Karpas-422 (cell line): ENCODE measurements around the gene TBC1D1. TPM values are rescaled to one million over a fixed set of nuclear protein-coding genes. Genes with fewer than 3 reads are reported as not detected.
A peak's percentile ranks its signal among the peaks of the same experiment; 100 is the strongest.

Experiments used
- DNase-seq: peaks from one replicate; pipeline ENCODE4 v3.0.0-alpha.2; 2015
- H2AFZ ChIP-seq: fragments of 200-600 bp; sonication (generic); 2 replicates; pipeline ENCODE4 v1.6.1; 2014; ENCODE audit warnings: antibody characterized with exemption, low read length, mixed read lengths
- H3K27ac ChIP-seq: fragments of 200-600 bp; sonication (generic); 2 replicates; pipeline ENCODE4 v1.5.1; 2014; ENCODE audit warnings: mild to moderate bottlenecking, low read length, moderate library complexity
- H3K27me3 ChIP-seq: fragments of 200-600 bp; sonication (generic); 2 replicates; pipeline ENCODE4 v1.6.1; 2014; ENCODE audit warnings: low read length, mixed read lengths
- H3K36me3 ChIP-seq: fragments of 200-600 bp; sonication (generic); 2 replicates; pipeline ENCODE4 v1.6.1; 2014; ENCODE audit warnings: low read length, mixed read lengths; ENCODE audit not compliant: insufficient read depth
- H3K4me1 ChIP-seq: fragments of 200-600 bp; sonication (generic); 2 replicates; pipeline ENCODE4 v1.6.1; 2014; ENCODE audit warnings: mild to moderate bottlenecking, low read length, mixed read lengths
- H3K4me2 ChIP-seq: fragments of 200-600 bp; sonication (generic); 2 replicates; pipeline ENCODE4 v1.6.1; 2014; ENCODE audit warnings: low read length, low read depth, mild to moderate bottlenecking; ENCODE audit not compliant: poor library complexity, severe bottlenecking
- H3K4me3 ChIP-seq: fragments of 200-600 bp; sonication (generic); 2 replicates; pipeline ENCODE4 v1.5.1; 2014; ENCODE audit warnings: mild to moderate bottlenecking, antibody characterized with exemption, low read length, mixed read lengths
- H3K79me2 ChIP-seq: fragments of 200-600 bp; sonication (generic); 2 replicates; pipeline ENCODE4 v1.6.1; 2014; ENCODE audit warnings: mild to moderate bottlenecking, low read length, mixed read lengths
- H3K9ac ChIP-seq: fragments of 200-600 bp; sonication (generic); 2 replicates; pipeline ENCODE4 v1.6.0; 2014; ENCODE audit warnings: low read length
- H3K9me2 ChIP-seq: fragments of 200-600 bp; sonication (generic), shearing (Covaris generic); replicated peaks from 2 replicates; pipeline ENCODE4 v1.6.0; 2014; ENCODE audit warnings: mild to moderate bottlenecking, low read length, moderate library complexity; ENCODE audit not compliant: insufficient read depth
- H3K9me3 ChIP-seq: fragments of 300-700, 200-600 bp; sonication (generic); 2 replicates; pipeline ENCODE4 v1.6.1; 2014; ENCODE audit warnings: low read length, mixed read lengths
- H4K20me1 ChIP-seq: fragments of 200-600 bp; sonication (generic); 2 replicates; pipeline ENCODE4 v1.6.1; 2014; ENCODE audit warnings: mild to moderate bottlenecking, antibody characterized with exemption, low read length, low read depth; ENCODE audit not compliant: insufficient read depth
- total RNA-seq: library from RNA; depleted of rRNA; stranded (reverse); fragments of >200 nt; shearing (Covaris generic); gene quantifications from 2 replicates; pipeline ENCODE4 v1.2.3, GENCODE V29; 2014; ENCODE audit warnings: low replicate concordance

The TBC1D1 gene
- total RNA-seq, 1 experiment from 2014 or later, result 30.5 TPM

GRCh38 chr4:38160487-38161207, 269.8 kb downstream of the TBC1D1 start:
- H3K27ac ChIP-seq, result no peak overlapping the region
- H3K9me2 ChIP-seq, result no peaks in the 10 kb centered on the region
- 0 out of 2 replicates have a peak, but pooled peaks cover 4% of the 10 kb centered on the region for H3K27me3 ChIP-seq
- no peaks in the 10 kb centered on the region for H4K20me1 ChIP-seq
- no peak overlapping the region for H2AFZ ChIP-seq
- H3K4me1 ChIP-seq, result peaks cover 8% of the 10 kb centered on the region
- no peaks in the 10 kb centered on the region for H3K9me3 ChIP-seq
- no peaks in the 10 kb centered on the region for H3K79me2 ChIP-seq
- H3K4me2 ChIP-seq, result no peak overlapping the region
- DNase-seq, result peak; percentile 60
- no peak overlapping the region for H3K9ac ChIP-seq
- no peaks in the 10 kb centered on the region for H3K36me3 ChIP-seq
- H3K4me3 ChIP-seq, result no peak overlapping the region

GRCh38 chr4:38161208-38162113, 270.6 kb downstream of the TBC1D1 start:
- no peak for DNase-seq
- Histone ChIP-seq H4K20me1 (no peaks in the 10 kb centered on the region), H3K4me1 (peaks cover 8% of the 10 kb centered on the region), H3K9ac (no peak overlapping the region), H3K27me3 (0 out of 2 replicates have a peak, but pooled peaks cover 4% of the 10 kb centered on the region), H3K79me2 (no peaks in the 10 kb centered on the region), H2AFZ (no peak overlapping the region), H3K27ac (no peak overlapping the region), H3K4me2 (no peak overlapping the region), H3K36me3 (no peaks in the 10 kb centered on the region), H3K9me3 (no peaks in the 10 kb centered on the region), H3K9me2 (no peaks in the 10 kb centered on the region), H3K4me3 (no peak overlapping the region)

- Histone ChIP-seq H2AFZ (no peak overlapping the region), H3K9me2 (no peaks in the 10 kb centered on the region), H3K27me3 (0 out of 2 replicates have a peak, but pooled peaks cover 4% of the 10 kb centered on the region), H3K36me3 (no peaks in the 10 kb centered on the region), H3K4me2 (no peak overlapping the region), H3K9me3 (no peaks in the 10 kb centered on the region), H3K27ac (no peak overlapping the region), H4K20me1 (no peaks in the 10 kb centered on the region), H3K4me3 (no peak overlapping the region), H3K79me2 (no peaks in the 10 kb centered on the region), H3K4me1 (peaks cover 8% of the 10 kb centered on the region), H3K9ac (no peak overlapping the region)
- DNase-seq, result no peak
Measured at GRCh38 chr4:38162240-38162784, 271.4 kb downstream of the TBC1D1 start.

- H3K9me2 ChIP-seq, result no peaks in the 10 kb centered on the region
- no peak for DNase-seq
- H4K20me1 ChIP-seq, result no peaks in the 10 kb centered on the region
- H3K36me3 ChIP-seq, result no peaks in the 10 kb centered on the region
- H2AFZ ChIP-seq, result no peak overlapping the region
- no peak overlapping the region for H3K27ac ChIP-seq
- no peak overlapping the region for H3K4me2 ChIP-seq
- H3K9ac ChIP-seq, result no peak overlapping the region
- 0 out of 2 replicates have a peak, but pooled peaks cover 4% of the 10 kb centered on the region for H3K27me3 ChIP-seq
- peaks cover 8% of the 10 kb centered on the region for H3K4me1 ChIP-seq
- H3K9me3 ChIP-seq, result no peaks in the 10 kb centered on the region
- no peaks in the 10 kb centered on the region for H3K79me2 ChIP-seq
- H3K4me3 ChIP-seq, result no peak overlapping the region
Measured at GRCh38 chr4:38163216-38164006, 272.5 kb downstream of the TBC1D1 start.

- H2AFZ ChIP-seq, result no peak overlapping the region
- H3K27me3 ChIP-seq, result 0 out of 2 replicates have a peak, but pooled peaks cover 4% of the 10 kb centered on the region
- no peaks in the 10 kb centered on the region for H3K9me2 ChIP-seq
- H3K4me1 ChIP-seq, result peaks cover 8% of the 10 kb centered on the region
- no peaks in the 10 kb centered on the region for H3K79me2 ChIP-seq
- no peaks in the 10 kb centered on the region for H3K36me3 ChIP-seq
- H3K9me3 ChIP-seq, result no peaks in the 10 kb centered on the region
- no peak overlapping the region for H3K27ac ChIP-seq
- H3K4me2 ChIP-seq, result no peak overlapping the region
- no peak for DNase-seq
- H4K20me1 ChIP-seq, result no peaks in the 10 kb centered on the region
- H3K9ac ChIP-seq, result no peak overlapping the region
- no peak overlapping the region for H3K4me3 ChIP-seq
Measured at GRCh38 chr4:38164346-38164745, 273.5 kb downstream of the TBC1D1 start.

GRCh38 chr4:38166082-38166481, 275.2 kb downstream of the TBC1D1 start:
- Histone ChIP-seq H3K9ac (no peak overlapping the region), H4K20me1 (no peaks in the 10 kb centered on the region), H3K4me1 (peaks cover 3% of the 10 kb centered on the region), H3K79me2 (no peaks in the 10 kb centered on the region), H3K9me3 (no peaks in the 10 kb centered on the region), H3K27me3 (0 out of 2 replicates have a peak, but pooled peaks cover 4% of the 10 kb centered on the region), H3K9me2 (no peaks in the 10 kb centered on the region), H2AFZ (no peak overlapping the region), H3K4me3 (no peak overlapping the region), H3K27ac (no peak overlapping the region), H3K36me3 (no peaks in the 10 kb centered on the region), H3K4me2 (no peak overlapping the region)
- no peak for DNase-seq

- Histone ChIP-seq H3K9ac (no peak overlapping the region), H3K4me1 (no peaks in the 10 kb centered on the region), H3K4me3 (no peak overlapping the region), H4K20me1 (no peaks in the 10 kb centered on the region), H3K9me2 (no peaks in the 10 kb centered on the region), H3K27me3 (0 out of 2 replicates have a peak, but pooled peaks cover 4% of the 10 kb centered on the region), H3K4me2 (no peak overlapping the region), H3K79me2 (no peaks in the 10 kb centered on the region), H3K36me3 (no peaks in the 10 kb centered on the region), H2AFZ (no peak overlapping the region), H3K9me3 (no peaks in the 10 kb centered on the region), H3K27ac (no peak overlapping the region)
- no peak for DNase-seq
Measured at GRCh38 chr4:38166768-38167167, 275.9 kb downstream of the TBC1D1 start.
